Large intestine (tissue), 3 donors: ENCODE results near the gene ZNF248. TPM values are rescaled to one million over a fixed set of nuclear protein-coding genes. Genes with fewer than 3 reads are reported as not detected.
"Not testable (repeated sequence)": the region's sequence is repeated elsewhere in the genome, so short reads cannot be mapped to it uniquely, and the experiment has no call there.

Experiments
- DNase-seq, 2 donors: peaks; one replicate each; pipeline versions ENCODE4 v3.0.0 to v3.0.0-alpha.2; 2013
- H3K27ac ChIP-seq: one replicate; pipeline ENCODE4 v1.5.1; 2013; ENCODE audit warnings: low read length
- H3K27me3 ChIP-seq: 2 replicates; pipeline ENCODE4 v1.6.1; 2013; ENCODE audit warnings: low read length; ENCODE audit not compliant: control insufficient read depth, insufficient read depth
- H3K36me3 ChIP-seq: 2 replicates; pipeline ENCODE4 v1.6.1; 2013; ENCODE audit warnings: low read length; ENCODE audit not compliant: control insufficient read depth, insufficient read depth
- H3K4me1 ChIP-seq: one replicate; pipeline ENCODE4 v1.6.1; 2013; ENCODE audit warnings: low read length; ENCODE audit not compliant: control insufficient read depth, insufficient read depth
- H3K4me3 ChIP-seq: one replicate; pipeline ENCODE4 v1.5.1; 2013; ENCODE audit warnings: low read length
- H3K9me3 ChIP-seq: one replicate; pipeline ENCODE4 v1.6.1; 2013; ENCODE audit warnings: mild to moderate bottlenecking, low read depth, low read length, moderate library complexity; ENCODE audit not compliant: control insufficient read depth
- WGBS: methylation state at CpG from one replicate; pipeline ENCODE4 v1.1.5; 2013; ENCODE audit warnings: low lambda C conversion rate; ENCODE audit not compliant: insufficient coverage; 5-methylcytosine and 5-hydroxymethylcytosine counted together
- polyA plus RNA-seq: library from polyadenylated mRNA; unstranded; fragments of 120-200 nt; gene quantifications from one replicate; pipeline ENCODE4 v1.2.1, GENCODE V29; 2013

The ZNF248 gene
- polyA plus RNA-seq, 1 donor, result 25.1 TPM

- no peaks in the 10 kb centered on the region for H3K27me3 ChIP-seq
- 100% methylated on average over 2 of the region's 3 CpGs for WGBS
- H3K27ac ChIP-seq, result no peak overlapping the region
- H3K4me3 ChIP-seq, result no peak overlapping the region
- no peaks in the 10 kb centered on the region for H3K9me3 ChIP-seq
- no peak for DNase-seq
- no peaks in the 10 kb centered on the region for H3K36me3 ChIP-seq
- H3K4me1 ChIP-seq, result no peaks in the 10 kb centered on the region
Observed at GRCh38 chr10:37868796-37869195, 11.4 kb upstream of the ZNF248 start.

- Histone ChIP-seq H3K27me3 (no peaks in the 10 kb centered on the region), H3K4me1 (no peaks in the 10 kb centered on the region), H3K4me3 (no peak overlapping the region), H3K36me3 (no peaks in the 10 kb centered on the region), H3K27ac (no peak overlapping the region), H3K9me3 (no peaks in the 10 kb centered on the region)
- no peak for DNase-seq
- WGBS, result no CpG with 5 or more reads among the region's 9 CpGs
Observed at GRCh38 chr10:37865957-37866803, 8.8 kb upstream of the ZNF248 start.

DNA sequence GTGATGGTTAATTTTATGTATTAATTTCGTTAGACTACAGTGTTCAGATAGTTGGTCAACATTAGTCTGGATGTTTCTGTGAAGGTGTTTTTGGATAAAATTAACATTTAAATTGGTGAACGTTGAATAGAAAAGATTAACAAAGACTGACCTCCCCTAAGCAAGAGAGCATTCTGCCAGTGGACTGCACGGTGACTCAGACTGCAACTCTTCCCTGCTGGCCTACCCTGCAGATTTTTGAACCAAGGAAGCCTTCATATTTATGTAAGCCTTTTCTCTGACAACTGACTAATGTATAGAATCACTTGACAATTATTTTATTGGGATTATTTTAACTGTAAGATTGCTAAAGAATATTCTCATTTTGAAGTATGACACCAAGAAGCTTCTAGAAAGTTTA lies 7.9 kb upstream of the ZNF248 start:
- Histone ChIP-seq H3K4me1 (no peaks in the 10 kb centered on the region), H3K27ac (no peak overlapping the region), H3K27me3 (no peaks in the 10 kb centered on the region), H3K4me3 (no peak overlapping the region), H3K9me3 (no peaks in the 10 kb centered on the region), H3K36me3 (no peaks in the 10 kb centered on the region)
- no peak for DNase-seq
- WGBS, result 71% methylated on average over 2 of the region's 3 CpGs

DNA sequence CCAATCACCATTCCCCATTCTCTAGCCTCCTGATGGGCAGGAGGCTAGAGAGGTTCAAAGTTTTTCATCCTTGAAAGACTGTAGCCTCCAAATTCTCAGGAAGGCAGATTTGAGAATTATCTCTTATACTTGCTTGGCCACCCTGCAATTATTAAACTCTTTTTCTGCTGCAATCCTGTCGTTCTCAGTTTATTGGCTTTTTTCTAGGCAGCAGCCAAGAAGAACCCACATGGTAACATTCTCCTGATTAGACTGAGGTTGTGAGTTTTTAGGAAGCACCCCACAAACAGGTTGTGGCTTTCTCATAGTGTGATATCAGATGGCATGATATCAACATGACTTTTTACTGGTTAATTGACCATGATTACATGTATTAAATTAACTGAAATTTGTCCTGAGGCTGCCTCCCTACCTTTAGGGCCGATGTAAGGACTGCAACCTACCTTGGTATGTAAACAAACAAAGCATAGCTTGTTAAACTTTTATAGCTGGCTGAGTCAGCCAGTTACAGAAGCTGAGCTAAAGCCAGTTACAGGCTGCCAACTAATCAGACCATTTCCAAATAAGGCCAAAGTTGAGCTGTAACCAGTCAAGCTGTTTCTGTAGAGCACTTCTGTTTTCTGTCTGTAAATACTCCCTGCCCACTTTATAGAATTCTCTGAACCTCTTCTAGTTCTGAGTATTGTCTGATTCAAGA lies 3.2 kb upstream of the ZNF248 start:
- Histone ChIP-seq H3K4me3 (no peak overlapping the region), H3K36me3 (no peaks in the 10 kb centered on the region), H3K4me1 (no peaks in the 10 kb centered on the region), H3K27me3 (no peaks in the 10 kb centered on the region), H3K9me3 (no peaks in the 10 kb centered on the region), H3K27ac (no peak overlapping the region)
- no peak for DNase-seq
- 90% methylated on average over 2 of the region's 2 CpGs for WGBS

DNA sequence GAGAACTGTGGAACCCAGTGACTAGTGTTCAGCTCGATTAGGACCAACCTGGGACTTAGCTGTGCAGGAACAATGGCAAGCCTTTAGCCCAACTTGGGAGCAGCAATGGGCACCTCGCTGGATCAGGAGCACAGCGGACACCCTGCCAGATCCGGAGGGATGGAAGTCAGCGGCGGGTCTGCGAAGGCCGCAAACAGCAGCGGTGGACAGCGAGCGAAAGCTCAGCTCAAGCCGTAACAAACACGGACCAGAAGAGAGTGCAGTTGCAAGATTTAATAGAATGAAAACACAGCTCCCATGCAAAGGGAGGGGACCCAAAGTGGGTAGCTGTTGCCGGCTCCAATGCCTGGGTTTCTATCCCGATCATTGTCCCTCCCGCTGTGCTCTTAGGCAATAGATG lies 1.9 kb upstream of the ZNF248 start:
- 100% methylated on average over 1 of the region's 16 CpGs for WGBS
- not testable (repeated sequence) for H3K9me3 ChIP-seq, DNase-seq, H3K4me3 ChIP-seq, H3K27me3 ChIP-seq, H3K36me3 ChIP-seq, H3K27ac ChIP-seq, H3K4me1 ChIP-seq

GRCh38 chr10:37856881-37857286 lies 526 bp downstream of the ZNF248 start:
- WGBS, result no CpG with 5 or more reads among the region's 16 CpGs
- Histone ChIP-seq H3K27ac (peak overlapping the region; percentile 98), H3K4me1 (no peaks in the 10 kb centered on the region), H3K4me3 (peak overlapping the region; percentile 86), H3K27me3 (no peaks in the 10 kb centered on the region), H3K36me3 (no peaks in the 10 kb centered on the region), H3K9me3 (no peaks in the 10 kb centered on the region)
- DNase-seq, result peak in 1 of 2 donors; percentile 25

DNA sequence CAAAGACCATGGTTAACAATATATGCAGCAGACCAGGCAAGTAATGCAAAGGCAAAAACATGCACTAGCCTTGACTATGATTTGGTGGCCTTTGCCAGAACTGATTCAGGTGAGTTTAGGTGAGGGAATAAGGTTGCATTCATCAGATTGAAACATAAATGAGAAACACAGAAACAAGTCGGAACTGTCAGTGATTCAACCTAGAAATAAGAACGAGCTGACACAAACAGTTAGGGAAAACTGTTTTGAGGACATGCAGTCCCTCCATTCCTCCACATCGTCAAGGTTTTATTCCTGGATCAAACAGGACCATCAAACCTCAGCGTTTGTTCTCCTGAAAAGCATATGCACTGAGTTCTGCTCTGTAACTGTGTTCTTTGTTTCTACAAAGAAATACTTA lies 1.8 kb downstream of the ZNF248 start:
- Histone ChIP-seq H3K4me1 (no peaks in the 10 kb centered on the region), H3K36me3 (no peaks in the 10 kb centered on the region), H3K9me3 (no peaks in the 10 kb centered on the region), H3K27me3 (no peaks in the 10 kb centered on the region), H3K4me3 (peak overlapping the region; percentile 2), H3K27ac (no peak overlapping the region)
- DNase-seq, result no peak
- 48% methylated on average over 3 of the region's 4 CpGs for WGBS

GRCh38 chr10:37854626-37855025 lies 2.8 kb downstream of the ZNF248 start:
- Histone ChIP-seq H3K27ac (no peak overlapping the region), H3K4me1 (no peaks in the 10 kb centered on the region), H3K36me3 (no peaks in the 10 kb centered on the region), H3K27me3 (no peaks in the 10 kb centered on the region), H3K9me3 (no peaks in the 10 kb centered on the region), H3K4me3 (no peak overlapping the region)
- DNase-seq, result peak in 1 of 2 donors; percentile 36

DNA sequence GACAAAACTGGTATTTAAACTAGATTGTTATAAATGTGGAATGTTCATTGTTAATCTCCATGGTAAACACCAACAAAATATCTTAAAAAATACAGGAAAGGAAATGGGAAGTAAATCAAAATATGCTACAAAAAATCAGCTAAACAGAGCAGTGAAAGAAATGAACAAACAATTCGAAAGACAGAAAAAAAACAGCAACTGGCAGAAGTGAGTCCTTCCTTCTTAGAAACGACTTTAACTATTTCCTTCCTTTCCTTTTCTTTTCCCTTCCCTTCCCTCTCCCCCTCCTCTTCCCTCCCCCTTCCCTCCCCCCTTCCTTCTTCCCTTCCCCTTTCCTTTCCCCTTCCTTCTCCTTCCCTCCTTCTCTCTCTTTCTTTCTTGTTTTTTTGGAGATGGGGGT lies 12.8 kb downstream of the ZNF248 start:
- H3K4me1 ChIP-seq, result no peaks in the 10 kb centered on the region
- whole genome bisulfite sequencing, result 83% methylated on average over 1 of the region's 2 CpGs
- H3K36me3 ChIP-seq, result peaks cover 19% of the 10 kb centered on the region
- no peak for DNase-seq
- peaks cover 28% of the 10 kb centered on the region for H3K9me3 ChIP-seq
- no peaks in the 10 kb centered on the region for H3K27me3 ChIP-seq
- no peak overlapping the region for H3K4me3 ChIP-seq
- no peak overlapping the region for H3K27ac ChIP-seq

- Histone ChIP-seq H3K36me3 (peaks cover 51% of the 10 kb centered on the region), H3K4me1 (no peaks in the 10 kb centered on the region), H3K27me3 (no peaks in the 10 kb centered on the region), H3K9me3 (peaks cover 32% of the 10 kb centered on the region), H3K27ac (no peak overlapping the region), H3K4me3 (no peak overlapping the region)
- no CpG with 5 or more reads among the region's 2 CpGs for WGBS
- DNase-seq, result no peak
Observed at GRCh38 chr10:37839243-37839642, 18.2 kb downstream of the ZNF248 start.
